CD4-positive, alpha-beta memory T cell (primary cell): ENCODE measurements around the gene FGF16. TPM values are rescaled to one million over a fixed set of nuclear protein-coding genes. Genes with fewer than 3 reads are reported as not detected.

Experiments used
- CTCF ChIA-PET: fragments of 350-600 bp; sonication (Branson Sonifier 250); formaldehyde crosslinking; loops from one replicate; lab custom pipeline; 2021; ENCODE audit warnings: inconsistent platforms; ENCODE audit not compliant: partially characterized antibody; lab: Charles Lee
- POLR2A ChIA-PET: fragments of 350-600 bp; sonication (Branson Sonifier 250); formaldehyde crosslinking; loops from one replicate; lab custom pipeline; 2021; ENCODE audit not compliant: partially characterized antibody; lab: Charles Lee
- DNase-seq, 5 donors: peaks; one replicate each; pipeline versions ENCODE4 v3.0.0 to v3.0.0-alpha.2; 2020 to 2022; ENCODE audit warnings: mixed read lengths in 1 of 5
- H3K27ac ChIP-seq: one replicate; pipeline ENCODE4 v1.7.0; 2013; ENCODE audit warnings: low read depth, low read length
- H3K27me3 ChIP-seq: 2 replicates; pipeline ENCODE4 v1.7.0; 2013; ENCODE audit warnings: mild to moderate bottlenecking, low read length, moderate library complexity; ENCODE audit not compliant: insufficient read depth
- H3K36me3 ChIP-seq: 2 replicates; pipeline ENCODE4 v1.7.0; 2013; ENCODE audit warnings: mild to moderate bottlenecking, low read length, moderate library complexity; ENCODE audit not compliant: insufficient read depth
- H3K4me1 ChIP-seq: 2 replicates; pipeline ENCODE4 v1.7.0; 2013; ENCODE audit warnings: mild to moderate bottlenecking, low read length, moderate library complexity; ENCODE audit not compliant: insufficient read depth
- H3K4me3 ChIP-seq, 2 donors: one replicate each; pipeline ENCODE4 v1.7.0; 2013; ENCODE audit warnings: low read length in 2 of 2, mild to moderate bottlenecking in 1 of 2
- H3K9me3 ChIP-seq, 2 donors: one replicate each; pipeline ENCODE4 v1.7.0; 2013; ENCODE audit warnings: low read length in 2 of 2, control low read depth in 1 of 2; ENCODE audit not compliant: control insufficient read depth in 1 of 2
- H3K27ac Mint-ChIP-seq, 7 donors: one replicate each; pipeline ENCODE4 v1.8.0; 2020 to 2021; ENCODE audit warnings: mixed read lengths in 7 of 7, mild to moderate bottlenecking in 6 of 7, inconsistent platforms in 3 of 7, moderate library complexity in 3 of 7
- H3K27me3 Mint-ChIP-seq, 2 donors: one replicate each; pipeline ENCODE4 v1.8.0; 2020 to 2021; ENCODE audit warnings: mixed read lengths in 2 of 2
- H3K36me3 Mint-ChIP-seq, 2 donors: one replicate each; pipeline ENCODE4 v1.8.0; 2020 to 2021; ENCODE audit warnings: mixed read lengths in 2 of 2, inconsistent platforms in 1 of 2, mild to moderate bottlenecking in 1 of 2
- H3K4me1 Mint-ChIP-seq, 4 donors: one replicate each; pipeline ENCODE4 v1.8.0; 2020 to 2021; ENCODE audit warnings: mixed read lengths in 4 of 4, mild to moderate bottlenecking in 1 of 4
- H3K4me3 Mint-ChIP-seq, 8 donors: one replicate each; pipeline ENCODE4 v1.8.0; 2020 to 2021; ENCODE audit warnings: mixed read lengths in 8 of 8, mild to moderate bottlenecking in 7 of 8, moderate library complexity in 6 of 8, inconsistent platforms in 3 of 8
- H3K9me3 Mint-ChIP-seq, 8 donors: one replicate each; pipeline ENCODE4 v1.8.0; 2020 to 2021; ENCODE audit warnings: mixed read lengths in 8 of 8, mild to moderate bottlenecking in 5 of 8, inconsistent platforms in 3 of 8, moderate library complexity in 1 of 8
- intact Hi-C: fragments of 100-400 bp; cut with micrococcal nuclease; formaldehyde crosslinking; loops from one replicate; pipeline ENCODE4 v1.15.1; 2023
- polyA plus RNA-seq, 2 donors: library from polyadenylated mRNA; unstranded; fragments of 300-500 nt; fragmentation: Illumina TruSeq; gene quantifications; one replicate each; pipeline ENCODE4 v1.2.3, GENCODE V29; 2021
- total RNA-seq, 2 experiments: library from RNA; stranded (reverse); gene quantifications; one replicate each; pipeline ENCODE4 v1.2.3, GENCODE V29; 2021

FGF16 gene
- total and polyA plus RNA-seq, 4 experiments from 2014 or later = not detected

- Histone ChIP-seq H3K27me3 (no peaks in the 10 kb centered on the region), H3K4me1 (peaks cover 14% of the 10 kb centered on the region), H3K36me3 (no peaks in the 10 kb centered on the region), H3K27ac (no peak overlapping the region), H3K9me3 (no peaks in the 10 kb centered on the region), H3K4me3 (peak overlapping the region in 1 of 2 donors; percentile 38)
- Mint-ChIP-seq H3K4me3 (peak overlapping the region; percentile 41 to 86 (median 78)), H3K9me3 (no peaks in the 10 kb centered on the region), H3K27ac (no peak overlapping the region), H3K36me3 (no peaks in the 10 kb centered on the region), H3K4me1 (peaks cover 0 to 16% (median 7%) of the 10 kb centered on the region in 4 donors), H3K27me3 (peaks cover 5 to 14% of the 10 kb centered on the region in 2 donors)
- ChIA-PET POLR2A (no interaction called here), CTCF (interaction anchor here (0.7 kb wide), 1 partner anchor 442 kb away, joined by 3 read pairs; no protein-coding TSS in a partner anchor)
- intact Hi-C loops = no loop called here
- peak in 1 of 5 donors; percentile 5 for DNase-seq
These were observed 1.1 kb upstream of the FGF16 start for GRCh38 chrX:77446029-77446585.

GRCh38 chrX:77447653-77448569 is 722 bp downstream of the FGF16 start:
- POLR2A ChIA-PET = no interaction called here
- no peaks in the 10 kb centered on the region for H3K36me3 ChIP-seq
- no peaks in the 10 kb centered on the region for H3K9me3 Mint-ChIP-seq
- H3K4me3 Mint-ChIP-seq = peak overlapping the region in 4 of 8 donors; percentile 4 to 60 (median 44)
- H3K4me3 ChIP-seq = no peak overlapping the region
- H3K27ac ChIP-seq = no peak overlapping the region
- no peaks in the 10 kb centered on the region for H3K27me3 ChIP-seq
- H3K4me1 Mint-ChIP-seq = peaks cover 0 to 16% (median 7%) of the 10 kb centered on the region in 4 donors
- peaks cover 14% of the 10 kb centered on the region for H3K4me1 ChIP-seq
- intact Hi-C loops = no loop called here
- DNase-seq = no peak
- peaks cover 5 to 12% of the 10 kb centered on the region in 2 donors for H3K27me3 Mint-ChIP-seq
- H3K9me3 ChIP-seq = no peaks in the 10 kb centered on the region
- CTCF ChIA-PET = no interaction called here
- H3K27ac Mint-ChIP-seq = no peak overlapping the region
- no peaks in the 10 kb centered on the region for H3K36me3 Mint-ChIP-seq

GRCh38 chrX:77450415-77450814 is 3.2 kb downstream of the FGF16 start:
- ChIA-PET CTCF (no interaction called here), POLR2A (no interaction called here)
- DNase-seq = no peak

GRCh38 chrX:77450996-77451395 is 3.8 kb downstream of the FGF16 start:
- Histone ChIP-seq H3K4me3 (no peak overlapping the region), H3K9me3 (no peaks in the 10 kb centered on the region), H3K36me3 (no peaks in the 10 kb centered on the region), H3K27me3 (no peaks in the 10 kb centered on the region), H3K27ac (no peak overlapping the region), H3K4me1 (peaks cover 9% of the 10 kb centered on the region)
- ChIA-PET CTCF (no interaction called here), POLR2A (no interaction called here)
- Mint-ChIP-seq H3K27me3 (peaks cover 2 to 4% of the 10 kb centered on the region in 2 donors), H3K9me3 (no peaks in the 10 kb centered on the region), H3K4me3 (no peak overlapping the region), H3K4me1 (peaks cover 0 to 16% (median 5%) of the 10 kb centered on the region in 4 donors), H3K36me3 (no peaks in the 10 kb centered on the region), H3K27ac (no peak overlapping the region)
- intact Hi-C loops = no loop called here
- DNase-seq = no peak

More at GRCh38 chrX:77450415-77450814, 3.2 kb downstream of the FGF16 start:
- H3K27me3 ChIP-seq = no peaks in the 10 kb centered on the region
- peaks cover 0 to 16% (median 7%) of the 10 kb centered on the region in 4 donors for H3K4me1 Mint-ChIP-seq
- intact Hi-C loops = no loop called here
- no peaks in the 10 kb centered on the region for H3K36me3 Mint-ChIP-seq
- H3K27ac ChIP-seq = no peak overlapping the region
- H3K36me3 ChIP-seq = no peaks in the 10 kb centered on the region
- no peaks in the 10 kb centered on the region for H3K9me3 ChIP-seq
- H3K9me3 Mint-ChIP-seq = no peaks in the 10 kb centered on the region
- peaks cover 14% of the 10 kb centered on the region for H3K4me1 ChIP-seq
- no peak overlapping the region for H3K4me3 ChIP-seq
- no peak overlapping the region for H3K4me3 Mint-ChIP-seq
- no peak overlapping the region for H3K27ac Mint-ChIP-seq
- H3K27me3 Mint-ChIP-seq = peaks cover 4 to 6% of the 10 kb centered on the region in 2 donors

GRCh38 chrX:77453190-77453589 is 6.0 kb downstream of the FGF16 start:
- ChIA-PET CTCF (no interaction called here), POLR2A (no interaction called here)
- no peaks in the 10 kb centered on the region for H3K9me3 Mint-ChIP-seq
- Histone ChIP-seq H3K4me1 (no peaks in the 10 kb centered on the region), H3K27ac (no peak overlapping the region), H3K4me3 (no peak overlapping the region), H3K9me3 (no peaks in the 10 kb centered on the region), H3K36me3 (no peaks in the 10 kb centered on the region), H3K27me3 (no peaks in the 10 kb centered on the region)
- intact Hi-C loops = no loop called here
- no peak for DNase-seq
- no peaks in the 10 kb centered on the region for H3K36me3 Mint-ChIP-seq
- peaks cover 0 to 4% (median 0%) of the 10 kb centered on the region in 4 donors for H3K4me1 Mint-ChIP-seq
- no peak overlapping the region for H3K4me3 Mint-ChIP-seq
- H3K27me3 Mint-ChIP-seq = peaks cover 0 to 5% of the 10 kb centered on the region in 2 donors
- H3K27ac Mint-ChIP-seq = no peak overlapping the region

GRCh38 chrX:77455437-77455836 is 8.2 kb downstream of the FGF16 start:
- no peaks in the 10 kb centered on the region for H3K9me3 Mint-ChIP-seq

GRCh38 chrX:77484045-77484444 is 36.9 kb downstream of the FGF16 start:
- DNase-seq = no peak
- Mint-ChIP-seq H3K27me3 (peaks cover 2 to 4% of the 10 kb centered on the region in 2 donors), H3K36me3 (peaks cover 0 to 5% of the 10 kb centered on the region in 2 donors), H3K4me3 (no peak overlapping the region), H3K9me3 (peaks cover 0 to 17% (median 13%) of the 10 kb centered on the region in 8 donors), H3K4me1 (no peaks in the 10 kb centered on the region), H3K27ac (no peak overlapping the region)
- Histone ChIP-seq H3K4me1 (no peaks in the 10 kb centered on the region), H3K27me3 (no peaks in the 10 kb centered on the region), H3K9me3 (no peaks in the 10 kb centered on the region), H3K27ac (no peak overlapping the region), H3K4me3 (no peak overlapping the region), H3K36me3 (no peaks in the 10 kb centered on the region)
- ChIA-PET POLR2A (no interaction called here), CTCF (no interaction called here)
- intact Hi-C loops = no loop called here

More at GRCh38 chrX:77455437-77455836, 8.2 kb downstream of the FGF16 start:
- H3K4me1 ChIP-seq = no peaks in the 10 kb centered on the region
- Mint-ChIP-seq H3K27me3 (peaks cover 0 to 1% of the 10 kb centered on the region in 2 donors), H3K4me1 (no peaks in the 10 kb centered on the region), H3K4me3 (no peak overlapping the region), H3K27ac (no peak overlapping the region), H3K36me3 (no peaks in the 10 kb centered on the region)
- H3K36me3 ChIP-seq = no peaks in the 10 kb centered on the region
- DNase-seq = no peak
- no peak overlapping the region for H3K27ac ChIP-seq
- no peaks in the 10 kb centered on the region for H3K27me3 ChIP-seq
- intact Hi-C loops = no loop called here
- H3K4me3 ChIP-seq = no peak overlapping the region
- ChIA-PET POLR2A (no interaction called here), CTCF (no interaction called here)
- H3K9me3 ChIP-seq = no peaks in the 10 kb centered on the region
